Activated T-cell treated with anti-CD3 and anti-CD28 coated beads, Interleukin-2, amount 50 U/mL, for 72 hours (primary cell): ENCODE measurements around the gene TLK1. TPM values are rescaled to one million over a fixed set of nuclear protein-coding genes. Genes with fewer than 3 reads are reported as not detected.

Experiments used
- total RNA-seq, 2 donors: library from RNA; stranded (reverse); gene quantifications; one replicate each; pipeline ENCODE4 v1.2.3, GENCODE V29; 2022

Gene TLK1
- total RNA-seq, 2 donors from 2014 or later, result 96.0 to 102 TPM

Other genes with a start within 250 kb of the TLK1 start
- gene GORASP2, start 231.6 kb downstream of the TLK1 start, total RNA-seq, result 10 to 100 TPM; 86.8 to 90.4 TPM